ENCODE data around the gene BAG1. TPM values are rescaled to one million over a fixed set of nuclear protein-coding genes. Genes with fewer than 3 reads are reported as not detected.

Gene BAG1
- total and polyA plus RNA-seq, 7 donors = 125 to 371 (median 253) TPM

DNA sequence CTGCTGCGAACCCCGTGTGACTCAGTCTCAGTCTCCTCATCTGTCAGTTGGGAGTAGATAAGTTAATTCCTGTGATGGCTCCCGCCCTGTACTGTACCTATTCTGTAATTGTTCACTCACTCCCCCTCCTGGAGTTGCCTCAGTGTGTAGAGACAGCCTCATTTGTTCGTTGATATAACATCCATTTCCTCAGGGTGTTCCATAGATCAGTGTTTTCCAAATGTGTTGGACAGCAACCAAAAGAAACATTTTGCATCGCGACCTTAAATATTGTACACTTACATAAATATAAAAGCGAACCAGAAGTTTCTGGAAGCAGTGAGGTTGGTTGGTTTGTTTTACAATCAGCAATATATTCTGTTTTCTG, 26.5 kb upstream of the BAG1 start:
- Histone ChIP-seq H3K4me3 (peak overlapping the region; percentile 83), H3K36me3 (ENCODE audit: insufficient read depth in 1 of 2, low read depth in 1 of 2) (peaks cover 4 to 43% of the 10 kb centered on the region in 2 donors), H3K4me1 (peaks cover 60% of the 10 kb centered on the region), H3K9me3 (no peaks in the 10 kb centered on the region), H3K27me3 (ENCODE audit: insufficient read depth in 3 of 3, low read length in 2 of 3) (no peaks in the 10 kb centered on the region), H3K27ac (peak overlapping the region; percentile 99)
- ATAC-seq (no peak), DNase-seq (no peak)
- TF ChIP-seq, protein P1, sequence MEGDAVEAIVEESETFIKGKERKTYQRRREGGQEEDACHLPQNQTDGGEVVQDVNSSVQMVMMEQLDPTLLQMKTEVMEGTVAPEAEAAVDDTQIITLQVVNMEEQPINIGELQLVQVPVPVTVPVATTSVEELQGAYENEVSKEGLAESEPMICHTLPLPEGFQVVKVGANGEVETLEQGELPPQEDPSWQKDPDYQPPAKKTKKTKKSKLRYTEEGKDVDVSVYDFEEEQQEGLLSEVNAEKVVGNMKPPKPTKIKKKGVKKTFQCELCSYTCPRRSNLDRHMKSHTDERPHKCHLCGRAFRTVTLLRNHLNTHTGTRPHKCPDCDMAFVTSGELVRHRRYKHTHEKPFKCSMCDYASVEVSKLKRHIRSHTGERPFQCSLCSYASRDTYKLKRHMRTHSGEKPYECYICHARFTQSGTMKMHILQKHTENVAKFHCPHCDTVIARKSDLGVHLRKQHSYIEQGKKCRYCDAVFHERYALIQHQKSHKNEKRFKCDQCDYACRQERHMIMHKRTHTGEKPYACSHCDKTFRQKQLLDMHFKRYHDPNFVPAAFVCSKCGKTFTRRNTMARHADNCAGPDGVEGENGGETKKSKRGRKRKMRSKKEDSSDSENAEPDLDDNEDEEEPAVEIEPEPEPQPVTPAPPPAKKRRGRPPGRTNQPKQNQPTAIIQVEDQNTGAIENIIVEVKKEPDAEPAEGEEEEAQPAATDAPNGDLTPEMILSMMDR (IDR thresholded peaks at IDR 0.05) = no peak
- 10 to 18% (median 17%) methylated on average over 7 of the region's 7 CpGs for WGBS, 3 donors
- intact Hi-C loops (cut with DNase I) = loop anchor here (5.0 kb wide), 2 partner anchors 36 to 181 kb away; partner anchors contain the start of gene NOL6 (in 1 of the 2)

DNA sequence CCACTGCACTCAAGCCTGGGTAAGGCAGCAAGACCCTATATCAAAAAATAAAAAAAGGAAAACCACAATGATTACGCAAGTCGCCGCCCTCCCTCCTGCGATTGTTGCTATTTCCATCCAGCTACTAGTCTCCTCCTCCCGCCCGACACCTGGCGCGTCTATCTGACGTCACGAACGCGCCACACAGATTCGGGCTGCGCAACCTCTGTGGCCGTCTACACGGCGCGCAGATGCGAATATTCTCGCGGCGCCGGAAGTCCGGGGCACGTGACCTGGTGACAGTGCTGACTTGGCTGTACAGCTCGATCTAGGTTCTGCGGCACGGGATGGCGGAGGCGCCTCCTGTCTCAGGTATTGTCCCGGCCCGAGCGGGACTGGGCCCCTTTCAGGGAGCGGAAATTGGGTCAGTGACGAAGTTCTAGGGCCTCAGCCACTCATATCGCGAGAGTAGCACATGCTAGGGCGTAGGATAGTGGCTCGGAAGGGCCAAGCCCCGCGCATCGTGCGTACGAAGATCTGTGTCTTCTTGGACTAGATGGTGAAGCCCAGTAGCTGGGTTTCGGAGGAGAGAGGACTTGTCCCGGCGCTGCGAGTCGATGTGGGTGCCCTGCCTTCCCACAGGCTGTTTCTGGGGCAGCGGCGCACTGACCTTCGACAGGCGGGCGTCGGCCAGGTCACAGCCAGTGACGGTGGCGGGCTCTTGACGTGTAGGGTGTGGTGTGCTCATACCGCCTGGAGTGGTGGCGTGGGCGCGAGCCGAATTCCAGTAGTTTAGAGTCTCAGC, 25.9 kb upstream of the BAG1 start, which contains the start of gene NFX1:
Gene NFX1, plus strand, starts transcription at position 270 of the 784 bp plus-strand sequence. Its CDS starts 57 bp downstream, at position 327.
- Histone ChIP-seq H3K27me3 (ENCODE audit: insufficient read depth in 3 of 3, low read length in 2 of 3) (no peaks in the 10 kb centered on the region), H3K4me1 (peaks cover 54% of the 10 kb centered on the region), H3K27ac (peak within 1 kb of the TSS; percentile 99), H3K4me3 (peak within 1 kb of the TSS; percentile 83), H3K9me3 (no peaks in the 10 kb centered on the region), H3K36me3 (ENCODE audit: insufficient read depth in 1 of 2, low read depth in 1 of 2) (peaks cover 4 to 43% of the 10 kb centered on the region in 2 donors)
- peak; percentile 99 for DNase-seq
- peak; percentile 88 to 92 (median 90) for ATAC-seq
- TF ChIP-seq, protein P1 (IDR thresholded peaks at IDR 0.05) = no peak
- 0% methylated on average over 62 to 63 of the region's 63 CpGs for WGBS, 3 donors
- intact Hi-C loops (cut with DNase I) = loop anchor here (5.0 kb wide), 2 partner anchors 37 to 182 kb away; partner anchors contain the start of gene NOL6 (in 1 of the 2)

DNA sequence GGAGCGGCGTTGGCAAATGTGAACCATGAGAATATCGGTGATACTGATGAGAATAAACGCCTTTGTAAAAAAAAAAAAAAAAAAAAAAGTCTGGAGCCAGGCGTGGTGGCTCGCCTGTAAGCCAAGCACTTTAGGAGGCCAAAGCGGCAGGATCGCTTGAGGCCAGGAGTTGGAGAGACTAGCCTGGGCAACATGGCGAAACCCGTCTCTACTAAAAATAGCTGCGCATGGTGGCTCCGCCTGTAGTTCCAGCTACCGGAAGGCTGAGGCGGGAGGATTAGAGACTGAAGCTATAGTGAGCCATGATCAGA, 25.4 kb upstream of the BAG1 start:
- H3K9me3 ChIP-seq = no peaks in the 10 kb centered on the region
- no peaks in the 10 kb centered on the region for H3K27me3 ChIP-seq (ENCODE audit: insufficient read depth in 3 of 3, low read length in 2 of 3)
- WGBS, 3 donors = 0 to 2% (median 0%) methylated on average over 13 to 14 of the region's 14 CpGs
- DNase-seq (no peak), ATAC-seq (peak; percentile 44 to 70 (median 51))
- intact Hi-C loops (cut with DNase I) = loop anchor here (5.0 kb wide), 2 partner anchors 37 to 182 kb away; partner anchors contain the start of gene NOL6 (in 1 of the 2)
- H3K4me1 ChIP-seq = peaks cover 48% of the 10 kb centered on the region
- H3K36me3 ChIP-seq (ENCODE audit: insufficient read depth in 1 of 2, low read depth in 1 of 2) = peaks cover 4 to 42% of the 10 kb centered on the region in 2 donors
- H3K4me3 ChIP-seq = peak overlapping the region; percentile 83
- TF ChIP-seq, protein P1 (IDR thresholded peaks at IDR 0.05) = no peak
- H3K27ac ChIP-seq = peak overlapping the region; percentile 99

DNA sequence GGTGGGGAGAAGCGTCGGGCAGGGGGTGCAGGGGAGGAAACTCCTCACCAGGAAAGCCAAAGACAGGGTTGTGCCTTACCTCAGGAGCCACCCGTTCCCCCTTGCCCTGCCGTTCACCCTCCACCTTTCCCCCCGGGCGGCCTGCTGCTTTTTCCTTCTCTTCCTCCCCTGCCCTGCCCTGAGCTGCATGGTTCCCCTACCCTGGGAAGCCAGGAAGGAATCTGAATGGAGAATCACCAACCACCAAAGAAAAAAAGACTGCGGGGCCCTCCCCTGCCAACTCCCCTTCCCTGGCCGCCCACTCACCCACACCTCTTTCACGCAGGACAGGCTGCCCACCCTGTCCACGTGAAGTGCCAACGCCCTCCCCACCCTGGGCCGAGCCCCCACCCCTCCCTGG, 25.0 kb upstream of the BAG1 start:
- intact Hi-C loops (cut with DNase I) = loop anchor here in 1 of 2 donors (5.0 kb wide), 1 partner anchor 38 kb away; no protein-coding TSS in a partner anchor
- DNase-seq = peak; percentile 20 to 50
- H3K27ac ChIP-seq = peak overlapping the region; percentile 99
- 5 to 9% (median 7%) methylated on average over 7 to 12 of the region's 12 CpGs for WGBS, 3 donors
- H3K36me3 ChIP-seq (ENCODE audit: insufficient read depth in 1 of 2, low read depth in 1 of 2) = peaks cover 4 to 41% of the 10 kb centered on the region in 2 donors
- peaks cover 44% of the 10 kb centered on the region for H3K4me1 ChIP-seq
- H3K9me3 ChIP-seq = no peaks in the 10 kb centered on the region
- TF ChIP-seq, protein P1 (IDR thresholded peaks at IDR 0.05) = no peak
- peak; percentile 4 to 29 (median 10) for ATAC-seq
- peak overlapping the region; percentile 83 for H3K4me3 ChIP-seq
- H3K27me3 ChIP-seq (ENCODE audit: insufficient read depth in 3 of 3, low read length in 2 of 3) = no peaks in the 10 kb centered on the region

All from psoas muscle (tissue), 8 donors.